K562 (cell line): ENCODE results near the gene TNFSF18. TPM values are rescaled to one million over a fixed set of nuclear protein-coding genes. Genes with fewer than 3 reads are reported as not detected.

Experiments used
- ATAC-seq: fragments of 200-7000 bp; cut with Tn5 transposase; 3 replicates; pipeline ENCODE4 v1.9.1; 2020; ENCODE audit warnings: moderate library complexity
- BruUV-seq: library from RNA; stranded (reverse); fragments of 400-500 nt; replicated peaks from 2 replicates; lab custom pipeline; 2021; lab: Mats Ljungman, UMichigan
- CTCF ChIA-PET: fragments of 300-600 bp; formaldehyde crosslinking; extraction: SDS; loops from one replicate; lab custom pipeline; 2021; ENCODE audit warnings: low intra/inter-chr PET ratio; lab: Yijun Ruan, JAX
- POLR2A ChIA-PET: fragments of 300-600, 350-650 bp; sonication (Branson Sonifier 250); formaldehyde crosslinking; extraction: SDS; loops from one replicate; lab custom pipeline; 2021; ENCODE audit warnings: antibody characterized with exemption, inconsistent platforms; lab: Yijun Ruan, JAX
- DNase-seq, 4 experiments: peaks; one replicate each; pipeline versions ENCODE4 v3.0.0 to v3.0.0-alpha.2; 2011 to 2018; ENCODE audit warnings: low spot score in 3 of 4, mixed read lengths in 3 of 4; ENCODE audit errors: extremely low read depth in 1 of 4
- FAIRE-seq: peaks from 2 replicates; lab custom pipeline; 2011; peaks lifted over from hg19 to GRCh38; lab: Jason Lieb, UNC
- H2AFZ ChIP-seq: 2 replicates; pipeline ENCODE4 v1.6.0; 2011; ENCODE audit warnings: low read depth, low read length, control low read depth, inconsistent platforms
- H3K27ac ChIP-seq: fragments of 200-600 bp; 3 replicates; pipeline ENCODE4 v1.8.0; 2011; ENCODE audit warnings: low read depth, mild to moderate bottlenecking, control low read depth, inconsistent platforms, low read length, moderate library complexity, mixed read lengths; ENCODE audit errors: extremely low read depth
- H3K27me3 ChIP-seq, 2 experiments: fragments of 300-600 bp in 1 of 2; 2 replicates in 1 of 2; 3 replicates in 1 of 2; pipeline versions ENCODE4 v1.6.0 to v1.8.0; 2011; ENCODE audit warnings: inconsistent platforms in 2 of 2, low read length in 2 of 2, mild to moderate bottlenecking in 1 of 2, mixed read lengths in 1 of 2, moderate library complexity in 1 of 2; ENCODE audit not compliant: control insufficient read depth in 2 of 2, insufficient read depth in 2 of 2
- H3K36me3 ChIP-seq: fragments of 300-600 bp; 3 replicates; pipeline ENCODE4 v1.8.0; 2011; ENCODE audit warnings: mild to moderate bottlenecking, low read length, inconsistent platforms; ENCODE audit not compliant: control insufficient read depth, insufficient read depth
- H3K4me1 ChIP-seq, 2 experiments: fragments of 200-600 bp in 1 of 2; replicated peaks in 1 of 2; 2 replicates in 1 of 2; 3 replicates in 1 of 2; pipeline versions ENCODE4 v1.5.1 to v1.8.0; 2011; ENCODE audit warnings: inconsistent platforms in 2 of 2, low read length in 2 of 2, mild to moderate bottlenecking in 1 of 2, mixed read lengths in 1 of 2, moderate library complexity in 1 of 2; ENCODE audit not compliant: control insufficient read depth in 2 of 2, insufficient read depth in 2 of 2
- H3K4me2 ChIP-seq: 2 replicates; pipeline ENCODE4 v1.6.1; 2011; ENCODE audit warnings: low read length, control low read depth, inconsistent platforms, mixed read lengths; ENCODE audit not compliant: insufficient read depth
- H3K4me3 ChIP-seq: fragments of 200-600 bp; sonication (generic), shearing (Covaris generic); 2 replicates; pipeline ENCODE4 v1.5.1; 2016; ENCODE audit warnings: control low read depth, inconsistent platforms
- H3K79me2 ChIP-seq: fragments of 200-600 bp; 3 replicates; pipeline ENCODE4 v1.8.0; 2011; ENCODE audit warnings: low read length, inconsistent platforms; ENCODE audit not compliant: control insufficient read depth, insufficient read depth
- H3K9ac ChIP-seq, 2 experiments: 2 replicates each; pipeline versions ENCODE4 v1.6.0 to v1.6.1; 2011; ENCODE audit warnings: low read depth in 2 of 2, low read length in 2 of 2, control low read depth in 1 of 2, inconsistent platforms in 1 of 2, mild to moderate bottlenecking in 1 of 2, mixed read lengths in 1 of 2; ENCODE audit not compliant: insufficient read depth in 1 of 2
- H3K9me1 ChIP-seq: one replicate; pipeline ENCODE4 v1.6.0; 2011; ENCODE audit warnings: inconsistent platforms, mild to moderate bottlenecking, low read length, moderate library complexity; ENCODE audit not compliant: control insufficient read depth, insufficient read depth
- H3K9me3 ChIP-seq: replicated peaks from 2 replicates; pipeline ENCODE4 v1.5.1; 2011; ENCODE audit warnings: low read depth, low read length, inconsistent platforms; ENCODE audit not compliant: control insufficient read depth, insufficient read depth
- H4K20me1 ChIP-seq: replicated peaks from 2 replicates; pipeline ENCODE4 v1.6.1; 2011; ENCODE audit warnings: low read length, inconsistent platforms, mixed read lengths; ENCODE audit not compliant: control insufficient read depth, insufficient read depth
- ADNP ChIP-seq: fragments of 200-800 bp; sonication (Bioruptor generic); IDR thresholded peaks from 2 replicates; pipeline ENCODE4 v1.6.1; 2016; ENCODE audit warnings: missing genetic modification characterization, missing compliant biosample characterization
- CTCF ChIP-seq, 3 experiments: IDR thresholded peaks in 2 of 3; conservative IDR thresholded peaks in 1 of 3; 2 replicates each; pipeline ENCODE4 v1.5.1; 2011 to 2012; ENCODE audit warnings: low read length in 3 of 3, mild to moderate bottlenecking in 3 of 3, control low read depth in 2 of 3, improper control_type of control experiment in 1 of 3, inconsistent platforms in 1 of 3, low read depth in 1 of 3, mixed read lengths in 1 of 3, moderate library complexity in 1 of 3; ENCODE audit not compliant: insufficient read depth in 2 of 3
- ILK ChIP-seq: fragments of 450-650 bp; IDR thresholded peaks from 2 replicates; pipeline ENCODE4 v1.6.1; 2016; ENCODE audit warnings: missing genetic modification characterization, low read depth, mild to moderate bottlenecking, missing compliant biosample characterization, moderate library complexity, borderline replicate concordance
- LARP7 ChIP-seq: fragments of 450-650 bp; IDR thresholded peaks from 2 replicates; pipeline ENCODE4 v1.6.1; 2016
- LCOR ChIP-seq: sonication (generic); formaldehyde crosslinking; IDR thresholded peaks from 2 replicates; pipeline ENCODE4 v1.8.0; 2022; ENCODE audit warnings: mild to moderate bottlenecking, missing genetic modification reagents
- PREB ChIP-seq: sonication (generic); formaldehyde crosslinking; IDR thresholded peaks from 2 replicates; pipeline ENCODE4 v1.8.1; 2023; ENCODE audit warnings: mild to moderate bottlenecking, missing genetic modification reagents
- ZNF224 ChIP-seq: sonication (generic); formaldehyde crosslinking; IDR thresholded peaks from 2 replicates; pipeline ENCODE4 v1.8.0; 2022; ENCODE audit warnings: mild to moderate bottlenecking, missing genetic modification reagents
- WGBS: fragments of 100-300 bp; shearing (Covaris generic); methylation state at CpG from one replicate; pipeline ENCODE4 v1.1.6; 2016; ENCODE audit warnings: low coverage, mixed read lengths; ENCODE audit not compliant: insufficient coverage; ENCODE audit errors: missing lambda C conversion rate; 5-methylcytosine and 5-hydroxymethylcytosine counted together
- in situ Hi-C: fragments of 300-500 bp; cut with MboI; formaldehyde crosslinking; loops from 4 replicates; pipeline ENCODE4 v1.15.0; 2018; ENCODE audit warnings: inconsistent platforms, mixed read lengths
- intact Hi-C: fragments of 100-400 bp; cut with micrococcal nuclease; formaldehyde crosslinking; loops from 2 replicates; pipeline ENCODE4 v1.14.2; 2022
- polyA plus RNA-seq, 8 experiments: library from polyadenylated mRNA; depleted of rRNA in 4 of 8; stranded (reverse) in 5 of 8; unstranded in 3 of 8; fragments of >200 nt; fragmentation: Nextera tagmentation in 2 of 8; fragmentation: Illumina TruSeq in 1 of 8; extraction: Ambion mirVana in 2 of 8; extraction: Trizol in 1 of 8; gene quantifications; 2 replicates each; pipeline versions ENCODE4 v1.2.1 to v1.2.3, GENCODE V29; 2011 to 2014; ENCODE audit warnings: inconsistent platforms in 1 of 8, missing spikeins in 1 of 8
- total RNA-seq, 7 experiments: library from RNA; depleted of rRNA in 6 of 7; stranded (reverse); fragments of >200 nt in 6 of 7; fragmentation: Illumina TruSeq in 2 of 7; extraction: Trizol in 2 of 7; gene quantifications; 2 replicates each; pipeline versions ENCODE4 v1.2.1 to v1.2.3, GENCODE V29; 2011 to 2021; ENCODE audit warnings: low replicate concordance in 1 of 7
- TF ChIP-seq, protein P1 (sequence below): fragments of 450-650 bp; IDR thresholded peaks from one replicate; pipeline ENCODE4 v1.6.1; 2018; ENCODE audit warnings: mild to moderate bottlenecking, moderate library complexity; ENCODE audit not compliant: partially characterized antibody
- TF ChIP-seq, protein P2 (sequence below): sonication (generic); formaldehyde crosslinking; IDR thresholded peaks from 2 replicates; pipeline ENCODE4 v1.8.1; 2023; ENCODE audit warnings: mild to moderate bottlenecking, missing genetic modification reagents

Gene TNFSF18
- total and polyA plus RNA-seq, 9 of the 15 experiments (the other 6 are each of a cell fraction or from before 2014, with no cell fraction given), result not detected

GRCh38 chr1:173097001-173097400 is 46.3 kb upstream of the TNFSF18 start (continued):
- no peak for TF ChIP-seq ZNF224 (CRISPR knock-in tag)
- TF ChIP-seq, protein P1, sequence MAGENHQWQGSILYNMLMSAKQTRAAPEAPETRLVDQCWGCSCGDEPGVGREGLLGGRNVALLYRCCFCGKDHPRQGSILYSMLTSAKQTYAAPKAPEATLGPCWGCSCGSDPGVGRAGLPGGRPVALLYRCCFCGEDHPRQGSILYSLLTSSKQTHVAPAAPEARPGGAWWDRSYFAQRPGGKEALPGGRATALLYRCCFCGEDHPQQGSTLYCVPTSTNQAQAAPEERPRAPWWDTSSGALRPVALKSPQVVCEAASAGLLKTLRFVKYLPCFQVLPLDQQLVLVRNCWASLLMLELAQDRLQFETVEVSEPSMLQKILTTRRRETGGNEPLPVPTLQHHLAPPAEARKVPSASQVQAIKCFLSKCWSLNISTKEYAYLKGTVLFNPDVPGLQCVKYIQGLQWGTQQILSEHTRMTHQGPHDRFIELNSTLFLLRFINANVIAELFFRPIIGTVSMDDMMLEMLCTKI, result no peak

- FAIRE-seq (no peak), ATAC-seq (no peak), DNase-seq (no peak)
- Histone ChIP-seq H3K4me3 (no peak overlapping the region), H3K27ac (no peak overlapping the region), H3K4me1 (no peaks in the 10 kb centered on the region), H2AFZ (no peak overlapping the region), H3K79me2 (no peaks in the 10 kb centered on the region), H3K4me2 (no peak overlapping the region), H3K36me3 (no peaks in the 10 kb centered on the region), H3K9me1 (no peaks in the 10 kb centered on the region), H3K27me3 (no peaks in the 10 kb centered on the region), H4K20me1 (no peaks in the 10 kb centered on the region), H3K9me3 (no peaks in the 10 kb centered on the region), H3K9ac (no peak overlapping the region)
- WGBS, result under 1% methylated on average over 6 of the region's 6 CpGs
- in situ Hi-C loops (no loop called here), intact Hi-C loops (no loop called here)
- BruUV-seq, result no TSS peak
- TF ChIP-seq LARP7 (no peak), ADNP (tag) (no peak), PREB (no peak), CTCF (IDR thresholded peaks at IDR 0.05 in 2 of 3, conservative IDR thresholded peaks at IDR 0.05 in 1 of 3; ENCODE audit: insufficient read depth in 2 of 3, low read depth in 1 of 3, low read length in 3 of 3) (no peak), LCOR (CRISPR knock-in tag) (no peak), ILK (tag) (no peak)
- TF ChIP-seq, protein P2, sequence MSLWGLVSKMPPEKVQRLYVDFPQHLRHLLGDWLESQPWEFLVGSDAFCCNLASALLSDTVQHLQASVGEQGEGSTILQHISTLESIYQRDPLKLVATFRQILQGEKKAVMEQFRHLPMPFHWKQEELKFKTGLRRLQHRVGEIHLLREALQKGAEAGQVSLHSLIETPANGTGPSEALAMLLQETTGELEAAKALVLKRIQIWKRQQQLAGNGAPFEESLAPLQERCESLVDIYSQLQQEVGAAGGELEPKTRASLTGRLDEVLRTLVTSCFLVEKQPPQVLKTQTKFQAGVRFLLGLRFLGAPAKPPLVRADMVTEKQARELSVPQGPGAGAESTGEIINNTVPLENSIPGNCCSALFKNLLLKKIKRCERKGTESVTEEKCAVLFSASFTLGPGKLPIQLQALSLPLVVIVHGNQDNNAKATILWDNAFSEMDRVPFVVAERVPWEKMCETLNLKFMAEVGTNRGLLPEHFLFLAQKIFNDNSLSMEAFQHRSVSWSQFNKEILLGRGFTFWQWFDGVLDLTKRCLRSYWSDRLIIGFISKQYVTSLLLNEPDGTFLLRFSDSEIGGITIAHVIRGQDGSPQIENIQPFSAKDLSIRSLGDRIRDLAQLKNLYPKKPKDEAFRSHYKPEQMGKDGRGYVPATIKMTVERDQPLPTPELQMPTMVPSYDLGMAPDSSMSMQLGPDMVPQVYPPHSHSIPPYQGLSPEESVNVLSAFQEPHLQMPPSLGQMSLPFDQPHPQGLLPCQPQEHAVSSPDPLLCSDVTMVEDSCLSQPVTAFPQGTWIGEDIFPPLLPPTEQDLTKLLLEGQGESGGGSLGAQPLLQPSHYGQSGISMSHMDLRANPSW (CRISPR knock-in tag), result no peak
- POLR2A ChIA-PET, result no interaction called here
- CTCF ChIA-PET, result no interaction called here
Measured at GRCh38 chr1:173095632-173096031, 44.9 kb upstream of the TNFSF18 start.
